Activated naive CD8-positive, alpha-beta T cell treated with anti-CD3 and anti-CD28 coated beads for 36 hours (primary cell): ENCODE data around the gene ZNF552. TPM values are rescaled to one million over a fixed set of nuclear protein-coding genes. Genes with fewer than 3 reads are reported as not detected.
"Not testable (repeated sequence)": the region's sequence is repeated elsewhere in the genome, so short reads cannot be mapped to it uniquely, and the experiment has no call there.

ENCODE experiments used
- DNase-seq: peaks from one replicate; pipeline ENCODE4 v3.0.0; 2021
- H3K27ac Mint-ChIP-seq: one replicate; pipeline ENCODE4 v1.8.0; 2022; ENCODE audit warnings: mild to moderate bottlenecking, moderate library complexity, mixed read lengths
- H3K27me3 Mint-ChIP-seq: one replicate; pipeline ENCODE4 v1.8.0; 2022; ENCODE audit warnings: mild to moderate bottlenecking, mixed read lengths
- H3K36me3 Mint-ChIP-seq: one replicate; pipeline ENCODE4 v1.8.0; 2021; ENCODE audit warnings: mild to moderate bottlenecking, mixed read lengths
- H3K4me1 Mint-ChIP-seq: one replicate; pipeline ENCODE4 v1.8.0; 2021; ENCODE audit warnings: mixed read lengths
- H3K4me3 Mint-ChIP-seq: one replicate; pipeline ENCODE4 v1.8.0; 2022; ENCODE audit warnings: mild to moderate bottlenecking, moderate library complexity, mixed read lengths
- H3K9me3 Mint-ChIP-seq: one replicate; pipeline ENCODE4 v1.8.0; 2022; ENCODE audit warnings: mixed read lengths
- total RNA-seq, 2 experiments: library from RNA; stranded (reverse); gene quantifications; one replicate each; pipeline ENCODE4 v1.2.3, GENCODE V29; 2021

Gene ZNF552
- total RNA-seq, 2 experiments from 2014 or later: 6.6 to 7.7 TPM

DNA sequence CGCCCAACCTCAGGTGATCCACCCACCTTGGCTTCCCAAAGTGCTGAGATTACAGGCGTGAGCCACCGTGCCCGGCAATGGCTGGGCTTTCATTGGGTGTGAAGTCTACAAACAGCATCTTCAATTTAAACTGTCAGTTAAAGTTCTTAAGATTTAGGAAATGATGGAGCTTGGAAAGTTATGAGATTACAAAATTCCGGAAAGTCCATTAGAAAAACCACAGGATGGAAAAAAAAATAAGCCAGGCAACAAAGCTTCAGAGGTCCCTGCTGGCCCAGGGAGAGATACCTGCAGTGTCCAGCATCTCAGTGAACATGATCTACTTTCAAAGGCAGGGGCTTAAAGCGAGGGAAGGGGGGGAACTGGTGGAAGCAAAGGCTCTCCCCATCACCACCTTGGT lies 10.8 kb upstream of the ZNF552 start:
- no peak overlapping the region for H3K4me3 Mint-ChIP-seq
- H3K27ac Mint-ChIP-seq: no peak overlapping the region
- peaks cover 52% of the 10 kb centered on the region for H3K4me1 Mint-ChIP-seq
- H3K9me3 Mint-ChIP-seq: no peaks in the 10 kb centered on the region
- H3K27me3 Mint-ChIP-seq: no peaks in the 10 kb centered on the region
- DNase-seq: no peak
- H3K36me3 Mint-ChIP-seq: peaks cover 61% of the 10 kb centered on the region

DNA sequence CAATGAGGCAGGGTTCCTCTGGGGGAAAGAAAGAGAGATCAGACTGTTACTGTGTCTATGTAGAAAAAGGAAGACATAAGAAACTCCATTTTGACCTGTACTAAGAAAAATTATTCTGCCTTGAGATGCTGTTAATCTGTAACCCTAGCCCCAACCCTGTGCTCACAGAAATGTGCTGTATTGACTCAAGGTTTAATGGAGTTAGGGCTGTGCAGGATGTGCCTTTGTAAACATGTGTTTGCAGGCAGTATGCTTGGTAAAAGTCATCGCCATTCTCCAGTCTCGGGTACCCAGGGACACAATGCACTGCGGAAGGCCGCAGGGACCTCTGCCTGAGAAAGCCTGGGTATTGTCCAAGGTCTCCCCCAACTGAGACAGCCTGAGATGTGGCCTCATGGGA lies 8.9 kb upstream of the ZNF552 start:
- not testable (repeated sequence) for DNase-seq, H3K27me3 Mint-ChIP-seq, H3K4me3 Mint-ChIP-seq, H3K9me3 Mint-ChIP-seq, H3K27ac Mint-ChIP-seq
- Mint-ChIP-seq H3K4me1 (peaks cover 44% of the 10 kb centered on the region), H3K36me3 (peaks cover 52% of the 10 kb centered on the region)

DNA sequence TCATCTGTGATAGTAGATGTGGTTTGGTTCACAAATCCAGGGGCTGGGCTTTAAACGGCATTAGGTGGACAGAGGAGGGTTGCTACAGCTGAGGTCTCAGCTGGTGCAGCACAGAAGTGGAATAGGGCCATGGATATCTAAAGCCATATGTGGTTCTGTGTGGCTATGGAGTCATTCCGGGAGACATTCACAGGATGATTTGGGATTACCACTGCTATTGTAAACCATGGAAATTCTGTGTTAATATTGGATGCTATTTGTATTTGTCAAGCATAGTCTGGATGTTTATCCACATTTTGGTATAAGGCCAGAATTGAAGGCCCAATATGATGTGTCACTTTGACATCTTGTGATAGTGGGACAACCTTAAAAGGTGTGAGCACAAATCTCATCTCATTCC lies 8.4 kb upstream of the ZNF552 start:
- not testable (repeated sequence) for H3K9me3 Mint-ChIP-seq, DNase-seq, H3K27me3 Mint-ChIP-seq
- H3K4me1 Mint-ChIP-seq: peaks cover 47% of the 10 kb centered on the region
- H3K27ac Mint-ChIP-seq: peak overlapping the region; percentile 50
- H3K4me3 Mint-ChIP-seq: peak overlapping the region; percentile 18
- peaks cover 52% of the 10 kb centered on the region for H3K36me3 Mint-ChIP-seq

DNA sequence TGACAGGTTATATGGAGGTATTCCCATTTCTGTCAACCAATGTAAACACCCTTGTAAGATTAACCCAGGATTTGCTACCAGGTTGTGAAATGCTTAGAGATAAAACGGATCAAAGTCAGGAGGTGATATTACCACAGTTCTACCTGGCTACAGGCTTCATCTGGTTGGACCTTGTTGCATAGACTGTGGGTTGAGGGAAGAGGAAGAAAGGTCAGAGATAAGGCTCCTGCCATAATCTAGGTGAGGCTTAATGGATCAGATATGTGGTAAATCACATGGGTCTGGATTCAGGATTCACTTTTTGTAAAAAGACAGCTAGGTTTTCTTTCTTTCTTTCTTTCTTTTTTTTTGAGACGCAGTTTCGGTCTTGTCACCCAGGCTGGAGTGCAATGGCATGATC lies 6.8 kb upstream of the ZNF552 start:
- H3K36me3 Mint-ChIP-seq: peaks cover 43% of the 10 kb centered on the region
- not testable (repeated sequence) for H3K27ac Mint-ChIP-seq, H3K9me3 Mint-ChIP-seq, DNase-seq, H3K27me3 Mint-ChIP-seq
- H3K4me3 Mint-ChIP-seq: peak overlapping the region; percentile 96
- H3K4me1 Mint-ChIP-seq: peaks cover 42% of the 10 kb centered on the region

DNA sequence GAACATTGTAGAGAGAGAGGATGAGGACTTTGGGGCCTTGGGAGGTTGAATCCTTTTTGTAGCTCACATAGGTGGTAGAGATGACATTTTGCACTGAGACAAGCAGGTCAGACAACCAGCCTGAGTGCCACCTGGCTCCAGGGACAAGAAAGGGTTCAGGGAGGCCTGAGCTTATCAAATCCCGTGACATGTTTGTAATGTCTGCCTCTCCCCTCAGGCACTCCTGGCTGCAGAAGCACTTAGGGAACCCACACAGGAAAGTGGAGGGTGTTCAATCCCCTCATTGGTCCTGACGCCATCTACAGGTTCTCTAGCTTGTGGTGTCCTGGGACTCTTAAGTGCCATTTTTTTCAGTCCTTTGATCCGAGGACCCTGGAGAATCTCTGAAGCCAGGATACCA lies 6.4 kb upstream of the ZNF552 start:
- Mint-ChIP-seq H3K4me1 (peaks cover 43% of the 10 kb centered on the region), H3K4me3 (peak overlapping the region; percentile 96), H3K36me3 (peaks cover 40% of the 10 kb centered on the region), H3K27ac (peak overlapping the region; percentile 96)
- H3K27me3 Mint-ChIP-seq, H3K9me3 Mint-ChIP-seq, DNase-seq: not testable (repeated sequence)

DNA sequence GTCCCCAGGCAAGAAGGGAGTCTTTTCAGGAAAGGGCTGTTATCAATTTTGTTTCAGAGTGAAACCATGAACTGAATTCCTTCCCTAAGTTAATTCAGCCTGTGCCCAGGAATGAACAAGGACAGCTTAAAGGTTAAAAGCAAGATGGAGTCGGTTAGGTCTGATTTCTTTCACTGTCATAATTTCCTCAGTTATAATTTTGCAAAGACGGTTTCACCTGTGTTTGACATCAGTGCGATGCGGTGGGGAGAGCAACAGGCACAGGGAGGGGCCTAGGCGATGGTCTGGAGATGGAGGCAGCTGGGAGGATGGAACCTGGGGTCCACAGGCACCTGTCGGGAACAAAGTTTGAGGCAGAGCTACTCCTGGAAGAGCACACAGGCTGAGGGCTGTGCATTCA lies 5.9 kb upstream of the ZNF552 start:
- Mint-ChIP-seq H3K27ac (peak overlapping the region; percentile 96), H3K9me3 (no peaks in the 10 kb centered on the region), H3K4me3 (peak overlapping the region; percentile 96), H3K4me1 (peaks cover 43% of the 10 kb centered on the region), H3K36me3 (peaks cover 38% of the 10 kb centered on the region), H3K27me3 (no peaks in the 10 kb centered on the region)
- no peak for DNase-seq

DNA sequence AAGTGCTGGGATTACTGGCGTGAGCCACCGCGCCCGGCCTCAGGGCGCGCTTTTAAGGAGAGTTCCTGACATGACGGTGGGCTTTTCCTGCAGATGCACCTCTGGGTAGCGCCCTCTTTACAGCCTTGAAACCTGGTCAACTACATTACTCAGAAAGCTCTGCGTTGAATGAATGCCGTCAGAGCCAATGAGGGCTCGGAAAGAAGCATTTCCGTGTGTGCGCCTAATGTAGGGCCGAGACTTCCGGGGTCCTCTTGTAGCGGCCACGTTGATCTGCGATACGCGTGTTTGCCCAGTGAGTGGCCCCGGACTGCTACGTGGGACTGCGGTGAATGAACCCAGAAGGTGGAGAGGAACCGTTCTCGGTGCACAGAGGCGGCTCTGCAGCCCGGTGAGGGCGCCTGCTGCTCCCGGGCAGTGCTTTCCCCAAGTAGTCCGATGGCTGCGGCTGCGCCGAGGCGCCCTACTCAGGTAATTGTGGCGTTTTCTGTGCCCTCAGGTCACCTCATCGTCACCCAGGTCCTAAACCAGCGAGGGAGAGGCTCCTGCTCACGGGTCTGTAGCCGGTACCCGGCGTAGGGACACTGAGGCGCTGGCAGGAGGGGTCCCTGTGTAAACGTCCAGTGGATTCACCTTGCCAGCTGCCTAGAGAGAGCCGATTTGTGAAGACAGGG lies 4.9 kb upstream of the ZNF552 start:
- peaks cover 45% of the 10 kb centered on the region for H3K4me1 Mint-ChIP-seq
- H3K36me3 Mint-ChIP-seq: peaks cover 34% of the 10 kb centered on the region
- peak; percentile 79 for DNase-seq
- H3K27ac Mint-ChIP-seq: peak overlapping the region; percentile 96
- H3K27me3 Mint-ChIP-seq: no peaks in the 10 kb centered on the region
- peak overlapping the region; percentile 96 for H3K4me3 Mint-ChIP-seq
- no peaks in the 10 kb centered on the region for H3K9me3 Mint-ChIP-seq

DNA sequence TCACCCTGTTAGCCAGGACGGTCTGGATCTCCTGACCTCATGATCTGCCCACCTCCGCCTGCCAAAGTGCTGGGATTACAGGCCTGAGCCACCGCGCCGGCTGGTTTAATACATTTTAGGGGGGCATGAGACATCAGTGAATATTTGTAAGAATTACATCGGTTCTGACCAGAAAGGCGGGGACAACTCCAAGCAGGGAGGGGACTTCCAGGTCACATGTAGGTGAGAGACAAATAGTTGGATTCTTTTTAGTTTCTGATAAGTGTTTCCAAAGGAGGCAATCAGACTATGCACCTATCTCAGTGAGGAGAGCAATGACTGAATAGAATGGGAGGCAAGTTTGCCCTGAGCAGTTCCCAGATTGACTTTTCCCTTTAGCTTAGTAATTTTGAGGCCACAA lies 3.7 kb upstream of the ZNF552 start:
- peaks cover 40% of the 10 kb centered on the region for H3K4me1 Mint-ChIP-seq
- H3K9me3 Mint-ChIP-seq: no peaks in the 10 kb centered on the region
- peak overlapping the region; percentile 67 for H3K27ac Mint-ChIP-seq
- no peaks in the 10 kb centered on the region for H3K27me3 Mint-ChIP-seq
- no peak for DNase-seq
- peak overlapping the region; percentile 69 for H3K4me3 Mint-ChIP-seq
- H3K36me3 Mint-ChIP-seq: peaks cover 36% of the 10 kb centered on the region

DNA sequence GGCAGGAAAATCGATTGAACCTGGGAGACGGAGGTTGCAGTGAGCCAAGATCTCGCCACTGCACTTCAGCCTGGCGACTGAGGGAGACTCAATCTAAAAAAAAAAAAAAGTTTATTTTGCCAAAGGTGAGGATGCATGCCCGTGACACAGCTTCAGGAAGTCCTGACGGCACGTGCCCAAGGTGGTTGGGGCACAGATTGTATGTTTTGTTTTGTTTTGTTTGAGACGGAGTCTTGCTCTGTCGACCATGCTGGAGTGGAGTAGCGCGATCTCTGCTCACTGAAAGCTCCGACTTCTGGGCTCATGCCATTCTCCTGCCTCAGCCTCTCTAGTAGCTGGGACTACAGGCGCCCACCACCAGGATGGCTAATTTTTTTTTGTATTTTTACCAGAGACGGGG lies 3.3 kb upstream of the ZNF552 start:
- H3K36me3 Mint-ChIP-seq: peaks cover 38% of the 10 kb centered on the region
- DNase-seq: no peak
- H3K9me3 Mint-ChIP-seq: no peaks in the 10 kb centered on the region
- H3K27ac Mint-ChIP-seq: no peak overlapping the region
- H3K27me3 Mint-ChIP-seq: no peaks in the 10 kb centered on the region
- H3K4me3 Mint-ChIP-seq: no peak overlapping the region
- peaks cover 41% of the 10 kb centered on the region for H3K4me1 Mint-ChIP-seq

- H3K4me1 Mint-ChIP-seq: peaks cover 42% of the 10 kb centered on the region
- H3K36me3 Mint-ChIP-seq: peaks cover 35% of the 10 kb centered on the region
- H3K4me3 Mint-ChIP-seq: no peak overlapping the region
- H3K27ac Mint-ChIP-seq: no peak overlapping the region
- no peaks in the 10 kb centered on the region for H3K27me3 Mint-ChIP-seq
- H3K9me3 Mint-ChIP-seq: no peaks in the 10 kb centered on the region
- no peak for DNase-seq
These were observed 1.9 kb upstream of the ZNF552 start for GRCh38 chr19:57816652-57817051.

- no peak for DNase-seq
- peaks cover 32% of the 10 kb centered on the region for H3K36me3 Mint-ChIP-seq
- peak overlapping the region; percentile 86 for H3K27ac Mint-ChIP-seq
- peak overlapping the region; percentile 93 for H3K4me3 Mint-ChIP-seq
- H3K4me1 Mint-ChIP-seq: peaks cover 33% of the 10 kb centered on the region
- no peaks in the 10 kb centered on the region for H3K9me3 Mint-ChIP-seq
- no peaks in the 10 kb centered on the region for H3K27me3 Mint-ChIP-seq
These were observed 748 bp upstream of the ZNF552 start for GRCh38 chr19:57815247-57816075.

DNA sequence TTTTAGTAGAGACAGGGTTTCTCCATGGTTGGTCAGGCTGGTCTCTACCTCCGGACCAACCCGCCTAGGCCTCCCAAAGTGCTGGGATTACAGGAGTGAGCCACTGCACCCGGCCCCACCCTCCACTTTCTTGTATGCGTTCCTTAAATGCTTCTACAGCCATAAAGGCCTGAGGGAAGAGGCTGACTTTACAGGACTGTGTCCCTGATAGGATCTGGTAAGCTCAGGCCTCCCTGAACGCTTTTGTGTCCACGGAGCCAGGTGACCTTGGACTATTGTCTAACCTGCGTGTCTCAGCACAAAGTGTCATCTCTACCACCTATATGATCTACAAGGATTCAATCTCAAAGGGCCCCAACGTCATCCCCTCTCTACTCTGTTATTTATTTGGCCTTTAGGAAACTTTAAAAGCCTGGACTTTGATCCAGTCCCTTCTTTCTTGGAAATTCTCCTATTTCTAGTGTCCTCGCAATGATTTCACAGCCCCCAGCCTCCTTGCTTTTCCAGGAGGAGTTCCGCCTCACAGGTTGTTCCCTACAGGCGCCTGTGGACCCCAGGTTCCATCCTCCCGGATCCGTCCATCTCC lies 701 bp downstream of the ZNF552 start:
- Mint-ChIP-seq H3K4me3 (peak overlapping the region; percentile 93), H3K9me3 (no peaks in the 10 kb centered on the region), H3K36me3 (peaks cover 36% of the 10 kb centered on the region), H3K27me3 (no peaks in the 10 kb centered on the region), H3K27ac (peak overlapping the region; percentile 86), H3K4me1 (peaks cover 33% of the 10 kb centered on the region)
- no peak for DNase-seq

GRCh38 chr19:57812975-57813820 lies 1.5 kb downstream of the ZNF552 start:
- Mint-ChIP-seq H3K4me3 (peak overlapping the region; percentile 68), H3K27ac (peak overlapping the region; percentile 83), H3K36me3 (peaks cover 40% of the 10 kb centered on the region), H3K4me1 (peaks cover 30% of the 10 kb centered on the region)
- H3K9me3 Mint-ChIP-seq, H3K27me3 Mint-ChIP-seq, DNase-seq: not testable (repeated sequence)

DNA sequence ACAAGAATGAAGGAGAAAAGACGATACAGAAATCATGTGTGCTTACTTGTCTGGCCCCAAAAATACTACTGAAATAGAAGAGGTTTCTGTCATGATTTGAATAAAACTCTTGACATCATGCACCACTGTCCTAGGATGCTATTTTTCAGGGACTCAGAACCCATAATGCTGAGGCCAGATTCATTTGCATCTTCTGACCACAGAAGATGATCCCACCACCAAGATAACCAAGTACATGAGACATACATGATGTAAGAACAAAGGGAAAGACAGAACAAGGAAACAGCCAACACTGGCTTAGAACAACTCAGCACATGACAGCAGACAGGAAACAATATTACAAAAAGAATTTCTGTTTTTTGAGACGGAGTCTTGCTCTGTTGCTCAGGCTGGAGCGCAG lies 2.5 kb downstream of the ZNF552 start:
- no peak for DNase-seq
- H3K27ac Mint-ChIP-seq: peak overlapping the region; percentile 83
- H3K9me3 Mint-ChIP-seq: no peaks in the 10 kb centered on the region
- H3K4me3 Mint-ChIP-seq: peak overlapping the region; percentile 1
- H3K4me1 Mint-ChIP-seq: peaks cover 34% of the 10 kb centered on the region
- peaks cover 46% of the 10 kb centered on the region for H3K36me3 Mint-ChIP-seq
- no peaks in the 10 kb centered on the region for H3K27me3 Mint-ChIP-seq
